NT2/D1 (cell line): ENCODE results near the gene GRID2IP.

Experiments used
- SUZ12 ChIP-seq: IDR thresholded peaks from 2 replicates; pipeline ENCODE4 v1.6.1; 2011; ENCODE audit not compliant: insufficient read length, insufficient read depth; ENCODE audit errors: extremely low read depth
- YY1 ChIP-seq: IDR thresholded peaks from 2 replicates; pipeline ENCODE4 v1.6.1; 2011; ENCODE audit not compliant: insufficient read length, insufficient read depth
- ZNF274 ChIP-seq: IDR thresholded peaks from 2 replicates; pipeline ENCODE4 v1.6.1; 2011; ENCODE audit warnings: mild to moderate bottlenecking, low read depth, low read length

DNA sequence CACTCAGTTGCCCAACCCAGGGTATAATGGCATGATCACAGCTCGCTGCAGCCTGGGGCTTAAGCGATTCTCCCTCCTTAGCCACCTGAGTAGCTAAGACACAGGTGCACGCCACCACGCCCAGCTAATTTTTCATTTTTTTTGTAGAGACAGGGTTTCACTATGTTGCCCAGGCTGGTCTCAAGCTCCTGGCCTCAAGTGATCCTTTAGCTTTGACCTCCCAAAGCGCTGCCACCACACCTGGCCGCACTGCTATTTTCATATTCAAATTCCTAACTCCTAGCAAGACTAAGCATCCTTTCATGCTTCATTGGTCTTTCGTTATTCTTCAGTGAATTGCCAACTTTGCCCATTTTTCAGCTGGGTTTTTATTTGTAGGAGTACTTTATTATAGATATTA, 73.1 kb downstream of the GRID2IP start:
- TF ChIP-seq SUZ12: no peak
- no peak for TF ChIP-seq YY1
- TF ChIP-seq ZNF274: no peak
